ENCODE data around the gene TMEM44.
"Not testable (repeated sequence)": the region's sequence is repeated elsewhere in the genome, so short reads cannot be mapped to it uniquely, and the experiment has no call there.

TMEM44 gene

DNA sequence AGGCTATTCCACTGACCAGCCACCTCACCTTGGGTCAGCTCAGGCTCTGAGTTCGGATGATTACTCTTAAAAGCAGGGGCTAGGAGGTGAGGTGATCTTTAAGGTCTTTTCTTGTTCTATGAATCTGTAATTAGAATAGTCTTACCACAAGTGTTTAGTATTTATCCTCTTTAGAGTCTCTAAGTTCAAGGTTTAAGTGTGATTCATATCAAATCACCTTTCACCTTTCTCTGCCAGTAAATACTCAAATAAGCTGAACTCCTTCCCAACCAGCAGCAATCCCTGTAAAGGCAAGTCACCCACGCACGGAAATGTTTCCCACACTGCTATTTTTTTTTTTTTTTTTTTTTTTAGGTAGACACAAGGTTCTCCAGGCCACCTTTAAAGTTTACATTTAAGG is 14.5 kb upstream of the TMEM44 start:
- Histone ChIP-seq H3K4me3 (ENCODE audit: low read depth, low read length) (no peak overlapping the region), H2AFZ (ENCODE audit: low read length, unreplicated experiment) (no peak overlapping the region), H3K4me1 (ENCODE audit: control insufficient read depth, insufficient read depth, low read length, unreplicated experiment) (no peaks in the 10 kb centered on the region), H3K27me3 (ENCODE audit: insufficient read depth, low read length) (no peaks in the 10 kb centered on the region), H3K79me2 (ENCODE audit: control insufficient read depth, insufficient read depth, low read length, unreplicated experiment) (peaks cover 2% of the 10 kb centered on the region), H3K27ac (ENCODE audit: low read depth, low read length) (no peak overlapping the region), H3K36me3 (ENCODE audit: insufficient read depth, low read length) (peaks cover 68% of the 10 kb centered on the region)

DNA sequence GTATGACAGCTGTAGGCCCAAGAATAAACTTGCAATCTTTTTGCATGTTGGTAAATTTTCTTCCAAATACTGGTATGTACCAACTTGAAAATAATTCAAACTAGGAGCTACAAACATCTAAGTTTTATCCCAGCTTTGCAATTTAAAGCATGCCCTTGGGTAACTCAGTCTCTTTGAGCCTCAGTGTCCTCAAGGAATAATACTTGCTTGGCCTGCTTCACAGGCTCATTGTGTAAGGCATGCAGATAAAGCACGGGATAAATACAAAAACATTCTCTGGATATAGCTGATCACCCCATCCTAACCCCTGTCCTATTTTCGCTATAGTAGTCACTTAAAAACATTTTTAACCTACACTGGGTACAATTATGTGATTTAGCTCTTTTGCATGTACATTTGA is 9.6 kb upstream of the TMEM44 start:
- Histone ChIP-seq H3K4me3 (ENCODE audit: low read depth, low read length) (no peak overlapping the region), H3K27ac (ENCODE audit: low read depth, low read length) (no peak overlapping the region), H3K4me1 (ENCODE audit: control insufficient read depth, insufficient read depth, low read length, unreplicated experiment) (peaks cover 30% of the 10 kb centered on the region), H3K79me2 (ENCODE audit: control insufficient read depth, insufficient read depth, low read length, unreplicated experiment) (peaks cover 6% of the 10 kb centered on the region), H2AFZ (ENCODE audit: low read length, unreplicated experiment) (no peak overlapping the region), H3K27me3 (ENCODE audit: insufficient read depth, low read length) (no peaks in the 10 kb centered on the region), H3K36me3 (ENCODE audit: insufficient read depth, low read length) (peaks cover 47% of the 10 kb centered on the region)

DNA sequence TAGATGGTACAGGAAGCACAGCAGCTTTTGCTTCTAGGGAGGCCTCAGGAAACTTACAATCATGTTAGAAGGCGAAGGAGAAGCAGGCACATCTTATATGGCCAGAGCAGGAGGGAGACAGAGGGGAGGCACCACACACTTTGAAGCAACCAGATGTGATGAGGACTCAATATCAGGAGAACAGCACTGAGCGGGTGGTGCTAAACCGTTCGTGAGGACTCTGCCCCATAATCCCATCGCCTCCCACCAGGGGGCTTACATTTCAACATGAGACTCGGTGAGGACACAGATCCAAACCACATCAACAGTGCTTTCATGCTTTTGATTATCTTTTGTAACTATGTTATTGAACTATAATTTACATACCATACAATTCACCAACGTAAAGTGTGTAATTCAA is 7.6 kb upstream of the TMEM44 start:
- Histone ChIP-seq H2AFZ (ENCODE audit: low read length, unreplicated experiment) (no peak overlapping the region), H3K27ac (ENCODE audit: low read depth, low read length) (peak overlapping the region; percentile 91), H3K27me3 (ENCODE audit: insufficient read depth, low read length) (no peaks in the 10 kb centered on the region), H3K4me3 (ENCODE audit: low read depth, low read length) (no peak overlapping the region), H3K36me3 (ENCODE audit: insufficient read depth, low read length) (peaks cover 38% of the 10 kb centered on the region), H3K79me2 (ENCODE audit: control insufficient read depth, insufficient read depth, low read length, unreplicated experiment) (peaks cover 14% of the 10 kb centered on the region), H3K4me1 (ENCODE audit: control insufficient read depth, insufficient read depth, low read length, unreplicated experiment) (peaks cover 34% of the 10 kb centered on the region)

DNA sequence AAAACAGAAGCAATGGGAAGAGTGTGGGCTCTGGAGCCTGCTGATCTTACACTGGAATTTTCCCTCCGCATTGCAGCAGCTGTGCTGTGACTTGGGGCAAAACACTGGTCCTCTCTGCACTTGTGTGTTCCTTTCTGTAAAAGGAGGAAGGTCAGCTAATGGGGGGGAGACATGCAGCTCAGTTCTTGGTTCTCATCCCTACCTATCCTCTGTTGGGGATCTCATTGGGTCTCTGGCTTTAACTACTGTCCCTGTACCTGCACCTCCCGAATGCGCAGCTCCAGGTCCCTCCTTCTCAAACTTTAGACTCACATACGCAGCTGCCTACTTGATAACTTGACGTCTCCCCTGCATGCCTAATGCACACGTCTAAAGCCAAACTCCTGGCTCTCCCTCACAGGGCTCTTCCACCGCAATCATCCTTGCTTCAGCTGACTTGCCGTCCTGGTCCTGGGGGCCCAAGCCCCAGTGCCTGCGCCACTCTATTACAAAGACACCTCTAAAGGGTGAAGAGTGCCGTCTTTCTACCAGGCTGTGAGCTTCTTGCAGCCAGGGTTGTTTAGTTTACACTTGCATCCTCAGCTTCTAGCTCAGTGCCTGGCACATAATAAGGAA is 5.9 kb upstream of the TMEM44 start:
- peaks cover 43% of the 10 kb centered on the region for H3K4me1 ChIP-seq (ENCODE audit: control insufficient read depth, insufficient read depth, low read length, unreplicated experiment)
- H3K4me3 ChIP-seq (ENCODE audit: low read depth, low read length) = no peak overlapping the region
- peak overlapping the region; percentile 91 for H3K27ac ChIP-seq (ENCODE audit: low read depth, low read length)
- H3K79me2 ChIP-seq (ENCODE audit: control insufficient read depth, insufficient read depth, low read length, unreplicated experiment) = peaks cover 14% of the 10 kb centered on the region
- peaks cover 27% of the 10 kb centered on the region for H3K36me3 ChIP-seq (ENCODE audit: insufficient read depth, low read length)
- no peaks in the 10 kb centered on the region for H3K27me3 ChIP-seq (ENCODE audit: insufficient read depth, low read length)
- no peak overlapping the region for H2AFZ ChIP-seq (ENCODE audit: low read length, unreplicated experiment)

DNA sequence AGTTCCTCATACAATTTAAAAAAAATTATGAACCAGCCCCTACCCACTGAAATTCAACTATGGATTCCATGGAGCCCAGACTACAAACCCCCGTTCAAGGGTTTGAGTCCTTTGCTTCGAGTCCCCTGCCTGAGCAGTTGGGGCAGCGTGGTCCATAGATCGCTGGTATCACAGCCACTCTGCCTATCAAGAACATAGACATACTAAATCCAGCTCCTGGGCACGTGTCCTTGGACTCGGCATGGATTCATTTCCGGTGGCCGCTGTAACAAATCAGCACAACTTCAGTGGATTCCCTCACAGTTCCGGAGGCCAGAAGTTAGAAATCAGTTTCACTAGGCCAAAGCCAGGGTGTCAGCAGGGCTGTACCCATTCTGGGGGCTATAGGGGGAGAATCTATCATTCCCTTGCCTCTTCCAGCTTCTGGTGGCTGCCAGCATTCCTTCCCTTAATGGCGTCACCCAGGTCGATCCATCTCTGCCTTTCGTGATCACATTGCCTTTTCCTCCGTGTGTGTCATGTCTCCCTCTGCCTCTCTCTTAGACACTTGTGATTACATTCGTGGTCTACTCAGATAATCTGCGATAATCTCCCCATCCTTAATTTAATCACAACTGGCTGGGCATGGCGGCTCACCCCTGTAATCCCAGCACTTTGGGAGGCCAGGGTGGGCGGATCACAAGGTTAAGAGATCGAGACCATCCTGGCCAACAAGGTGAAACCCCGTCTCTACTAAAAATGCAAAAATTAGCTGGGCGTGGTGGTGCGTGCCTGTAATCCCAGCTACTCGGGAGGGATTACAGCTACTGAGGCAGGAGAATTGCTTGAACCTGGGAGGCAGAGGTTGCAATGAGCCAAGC is 4.6 kb upstream of the TMEM44 start:
- H3K4me1 ChIP-seq (ENCODE audit: control insufficient read depth, insufficient read depth, low read length, unreplicated experiment) = peaks cover 43% of the 10 kb centered on the region
- no peaks in the 10 kb centered on the region for H3K27me3 ChIP-seq (ENCODE audit: insufficient read depth, low read length)
- H3K4me3 ChIP-seq (ENCODE audit: low read depth, low read length) = no peak overlapping the region
- H3K79me2 ChIP-seq (ENCODE audit: control insufficient read depth, insufficient read depth, low read length, unreplicated experiment) = peaks cover 14% of the 10 kb centered on the region
- no peak overlapping the region for H3K27ac ChIP-seq (ENCODE audit: low read depth, low read length)
- H3K36me3 ChIP-seq (ENCODE audit: insufficient read depth, low read length) = peaks cover 16% of the 10 kb centered on the region
- no peak overlapping the region for H2AFZ ChIP-seq (ENCODE audit: low read length, unreplicated experiment)

DNA sequence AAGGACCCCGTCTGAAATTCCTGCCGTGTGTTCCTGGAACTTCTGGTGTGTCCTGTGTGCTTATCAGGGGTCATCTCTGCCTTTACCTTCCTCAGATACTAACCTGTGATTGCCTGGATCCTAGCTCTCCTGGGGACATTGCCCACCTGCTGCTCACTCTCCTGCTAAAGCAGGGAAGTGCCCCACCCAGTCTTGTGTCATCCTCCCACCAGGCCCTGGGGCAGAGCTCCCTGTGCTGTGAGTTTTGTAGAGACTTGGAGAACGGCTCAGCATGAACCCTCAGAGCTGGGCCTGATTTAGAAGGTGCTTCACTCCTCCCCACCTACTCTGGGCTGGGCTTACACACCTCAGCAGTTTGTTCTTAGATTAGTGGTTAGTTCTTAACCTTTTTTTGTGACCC is 3.8 kb upstream of the TMEM44 start:
- H2AFZ ChIP-seq (ENCODE audit: low read length, unreplicated experiment) = no peak overlapping the region
- H3K27me3 ChIP-seq (ENCODE audit: insufficient read depth, low read length) = no peaks in the 10 kb centered on the region
- no peak overlapping the region for H3K27ac ChIP-seq (ENCODE audit: low read depth, low read length)
- H3K79me2 ChIP-seq (ENCODE audit: control insufficient read depth, insufficient read depth, low read length, unreplicated experiment) = peaks cover 20% of the 10 kb centered on the region
- H3K4me3 ChIP-seq (ENCODE audit: low read depth, low read length) = no peak overlapping the region
- peaks cover 14% of the 10 kb centered on the region for H3K36me3 ChIP-seq (ENCODE audit: insufficient read depth, low read length)
- peaks cover 49% of the 10 kb centered on the region for H3K4me1 ChIP-seq (ENCODE audit: control insufficient read depth, insufficient read depth, low read length, unreplicated experiment)

DNA sequence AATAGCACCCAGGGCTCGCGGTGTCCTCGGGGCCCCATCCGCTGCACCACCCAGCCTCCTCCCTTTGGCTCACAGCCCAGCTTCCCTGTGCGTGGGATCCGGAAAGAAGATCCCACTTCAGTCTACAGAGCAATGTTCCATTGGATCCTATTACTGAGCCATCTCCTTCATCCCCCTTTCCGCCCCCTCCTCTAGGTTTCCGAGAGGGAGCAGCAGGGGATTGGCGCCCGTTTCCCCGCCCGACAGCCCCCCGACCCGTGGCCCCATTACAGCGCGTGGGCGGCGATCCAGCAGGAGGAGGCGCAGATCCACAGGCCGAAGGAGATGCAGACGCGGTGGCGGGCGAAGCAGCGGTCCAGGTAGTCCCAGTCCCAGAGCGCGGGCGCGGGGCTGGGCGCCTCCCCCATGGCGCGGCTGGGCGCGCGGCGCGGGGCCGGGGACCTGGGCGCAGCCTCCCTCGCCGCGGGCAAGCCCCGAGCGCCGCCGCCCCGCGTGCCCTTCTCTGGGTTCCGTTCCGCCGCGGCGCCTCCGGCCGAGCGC is 340 bp downstream of the TMEM44 start:
- peaks cover 29% of the 10 kb centered on the region for H3K36me3 ChIP-seq (ENCODE audit: insufficient read depth, low read length)
- H3K4me1 ChIP-seq (ENCODE audit: control insufficient read depth, insufficient read depth, low read length, unreplicated experiment) = peaks cover 21% of the 10 kb centered on the region
- no peaks in the 10 kb centered on the region for H3K27me3 ChIP-seq (ENCODE audit: insufficient read depth, low read length)
- H2AFZ ChIP-seq (ENCODE audit: low read length, unreplicated experiment) = peak overlapping the region; percentile 65
- H3K27ac ChIP-seq (ENCODE audit: low read depth, low read length) = peak overlapping the region; percentile 81
- H3K79me2 ChIP-seq (ENCODE audit: control insufficient read depth, insufficient read depth, low read length, unreplicated experiment) = peaks cover 47% of the 10 kb centered on the region
- H3K4me3 ChIP-seq (ENCODE audit: low read depth, low read length) = peak overlapping the region; percentile 94

DNA sequence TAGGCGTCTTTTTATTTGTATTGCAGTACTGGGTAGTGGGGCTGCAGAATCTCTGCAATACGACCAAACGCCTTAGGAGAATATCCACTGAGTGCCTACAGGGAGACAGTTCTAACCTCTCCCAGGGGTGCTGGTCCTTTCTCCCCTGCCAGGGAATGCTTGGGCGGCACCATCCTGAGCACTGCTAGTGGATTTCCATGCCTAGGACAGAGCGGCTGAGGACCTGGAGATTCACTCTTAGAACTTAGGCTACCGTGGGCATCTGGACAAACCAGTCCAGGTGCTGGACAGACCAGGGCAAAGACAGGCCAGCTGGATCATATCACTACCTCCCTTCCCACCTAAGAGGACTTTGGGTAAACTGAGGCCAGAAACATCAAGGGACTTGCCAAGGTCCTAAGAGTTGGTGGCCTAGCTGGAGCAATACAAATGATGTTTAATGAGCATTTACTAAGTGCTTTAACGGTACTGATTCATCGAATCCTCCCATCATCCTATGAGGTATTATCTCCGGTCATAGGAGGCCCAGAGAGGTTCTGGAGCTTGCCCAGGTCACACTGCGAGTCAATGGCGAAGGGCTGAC is 902 bp downstream of the TMEM44 start:
- no peaks in the 10 kb centered on the region for H3K27me3 ChIP-seq (ENCODE audit: insufficient read depth, low read length)
- H3K79me2 ChIP-seq (ENCODE audit: control insufficient read depth, insufficient read depth, low read length, unreplicated experiment) = peaks cover 42% of the 10 kb centered on the region
- peak overlapping the region; percentile 81 for H3K27ac ChIP-seq (ENCODE audit: low read depth, low read length)
- peak overlapping the region; percentile 65 for H2AFZ ChIP-seq (ENCODE audit: low read length, unreplicated experiment)
- H3K4me1 ChIP-seq (ENCODE audit: control insufficient read depth, insufficient read depth, low read length, unreplicated experiment) = peaks cover 21% of the 10 kb centered on the region
- peak overlapping the region; percentile 94 for H3K4me3 ChIP-seq (ENCODE audit: low read depth, low read length)
- H3K36me3 ChIP-seq (ENCODE audit: insufficient read depth, low read length) = peaks cover 30% of the 10 kb centered on the region

DNA sequence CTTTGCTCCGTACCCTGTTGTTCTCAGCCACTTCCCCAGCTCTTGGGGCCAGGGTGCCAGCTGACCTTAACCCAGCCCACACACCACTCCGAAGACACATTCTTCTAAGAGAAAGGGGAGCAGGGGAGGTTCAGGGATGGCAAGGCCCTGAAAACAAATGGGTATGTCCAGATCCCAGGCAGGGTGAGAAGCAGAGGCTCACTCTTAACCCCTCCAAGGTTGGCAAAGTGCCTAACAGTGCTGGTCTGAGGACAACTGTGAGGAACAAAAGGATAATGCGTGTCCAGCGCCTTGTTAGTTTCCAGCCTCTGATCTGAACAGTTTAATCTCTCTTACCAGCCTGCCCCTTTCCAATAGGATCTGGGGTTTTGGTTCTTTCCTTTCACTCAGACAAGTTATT is 1.5 kb downstream of the TMEM44 start:
- H2AFZ ChIP-seq (ENCODE audit: low read length, unreplicated experiment) = no peak overlapping the region
- H3K4me1 ChIP-seq (ENCODE audit: control insufficient read depth, insufficient read depth, low read length, unreplicated experiment) = peaks cover 17% of the 10 kb centered on the region
- peak overlapping the region; percentile 81; the same call in 1 of the 2 replicates for H3K27ac ChIP-seq (ENCODE audit: low read depth, low read length)
- no peaks in the 10 kb centered on the region for H3K27me3 ChIP-seq (ENCODE audit: insufficient read depth, low read length)
- peak overlapping the region; percentile 94 for H3K4me3 ChIP-seq (ENCODE audit: low read depth, low read length)
- H3K36me3 ChIP-seq (ENCODE audit: insufficient read depth, low read length) = peaks cover 30% of the 10 kb centered on the region
- H3K79me2 ChIP-seq (ENCODE audit: control insufficient read depth, insufficient read depth, low read length, unreplicated experiment) = peaks cover 42% of the 10 kb centered on the region

DNA sequence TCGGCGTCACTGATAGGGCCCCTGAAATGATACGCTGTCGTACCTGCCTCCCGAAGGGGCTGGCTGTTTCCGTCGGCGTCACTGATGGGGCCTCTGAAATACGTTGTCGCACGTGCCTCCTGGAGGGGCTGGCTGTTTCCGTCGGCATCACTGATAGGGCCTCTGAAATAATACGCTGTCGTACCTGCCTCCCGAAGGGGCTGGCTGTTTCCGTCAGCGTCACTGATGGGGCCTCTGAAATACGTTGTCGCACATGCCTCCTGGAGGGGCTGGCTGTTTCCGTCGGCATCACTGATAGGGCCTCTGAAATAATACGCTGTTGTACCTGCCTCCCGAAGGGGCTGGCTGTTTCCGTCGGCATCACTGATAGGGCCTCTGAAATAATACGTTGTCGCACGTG is 2.5 kb downstream of the TMEM44 start:
- Histone ChIP-seq H3K4me1 (ENCODE audit: control insufficient read depth, insufficient read depth, low read length, unreplicated experiment) (peaks cover 17% of the 10 kb centered on the region), H3K36me3 (ENCODE audit: insufficient read depth, low read length) (peaks cover 35% of the 10 kb centered on the region), H3K79me2 (ENCODE audit: control insufficient read depth, insufficient read depth, low read length, unreplicated experiment) (peaks cover 38% of the 10 kb centered on the region)
- not testable (repeated sequence) for H3K4me3 ChIP-seq (ENCODE audit: low read depth, low read length); H3K27me3 ChIP-seq (ENCODE audit: insufficient read depth, low read length); H2AFZ ChIP-seq (ENCODE audit: low read length, unreplicated experiment); H3K27ac ChIP-seq (ENCODE audit: low read depth, low read length)

All from ACC112 (cell line).